ENCODE data around the gene TNKS1BP1. TPM values are rescaled to one million over a fixed set of nuclear protein-coding genes. Genes with fewer than 3 reads are reported as not detected.
A peak's percentile ranks its signal among the peaks of the same experiment; 100 is the strongest.

Gene TNKS1BP1
- total RNA-seq, 4 donors from 2014 or later = 52.3 to 106 (median 85.2) TPM

- no peaks in the 10 kb centered on the region for H3K27me3 ChIP-seq
- no peak for DNase-seq
- no peaks in the 10 kb centered on the region for H3K9me3 ChIP-seq
- peaks cover 4 to 16% of the 10 kb centered on the region in 2 donors for H3K4me1 ChIP-seq
- H3K4me3 ChIP-seq (replicated peaks in 1 of 3) = peak overlapping the region; percentile 91 to 98 (median 93)
- intact Hi-C loops (cut with DNase I) = no loop called here
- H3K36me3 ChIP-seq = peaks cover 25 to 34% of the 10 kb centered on the region in 2 donors
- H3K27ac ChIP-seq = peak overlapping the region; percentile 89 to 90 (median 89)
- TF ChIP-seq CTCF (IDR thresholded peaks at IDR 0.05) = no peak
- no peak for TF ChIP-seq POLR2A (IDR thresholded peaks at IDR 0.05)
- 3 to 6% methylated on average over 7 of the region's 7 CpGs for WGBS, 2 donors
Observed at GRCh38 chr11:57335023-57335342, 10.2 kb upstream of the TNKS1BP1 start.

- intact Hi-C loops (cut with DNase I) = no loop called here
- peaks cover 4 to 16% of the 10 kb centered on the region in 2 donors for H3K4me1 ChIP-seq
Observed at GRCh38 chr11:57332694-57333440, 8.1 kb upstream of the TNKS1BP1 start.

DNA sequence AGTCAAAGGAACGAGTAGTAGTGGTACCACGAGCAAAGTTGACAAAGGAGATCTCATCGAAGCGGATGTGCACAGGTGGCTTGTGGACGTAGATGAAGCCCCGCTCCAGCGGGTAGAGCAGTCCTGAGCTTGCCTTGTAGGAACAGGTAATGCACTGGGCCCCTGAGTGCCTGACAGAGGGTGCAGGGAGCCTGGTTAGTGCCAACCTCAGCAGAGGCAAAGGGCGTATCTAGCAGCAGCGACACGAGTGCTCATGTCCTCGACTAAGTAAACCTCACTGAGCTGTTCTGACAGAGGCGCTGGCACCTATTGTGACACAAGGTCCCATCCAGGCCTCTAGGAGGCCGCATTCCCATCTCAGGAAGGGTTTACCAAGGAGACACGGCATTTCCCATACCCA, 7.0 kb upstream of the TNKS1BP1 start:
- DNase-seq = no peak
- intact Hi-C loops (cut with DNase I) = no loop called here
- H3K36me3 ChIP-seq = peaks cover 48 to 63% of the 10 kb centered on the region in 2 donors

More at GRCh38 chr11:57332694-57333440, 8.1 kb upstream of the TNKS1BP1 start:
- TF ChIP-seq CTCF (IDR thresholded peaks at IDR 0.05) = no peak
- no peak for TF ChIP-seq POLR2A (IDR thresholded peaks at IDR 0.05)
- Histone ChIP-seq H3K36me3 (peaks cover 41 to 51% of the 10 kb centered on the region in 2 donors), H3K4me3 (replicated peaks in 1 of 3) (no peak overlapping the region), H3K27ac (no peak overlapping the region), H3K9me3 (no peaks in the 10 kb centered on the region), H3K27me3 (no peaks in the 10 kb centered on the region)
- WGBS, 2 donors = 94 to 97% methylated on average over 11 of the region's 11 CpGs
- DNase-seq = no peak

GRCh38 chr11:57330029-57330428, 5.3 kb upstream of the TNKS1BP1 start:
- 96 to 97% methylated on average over 9 of the region's 9 CpGs for WGBS, 2 donors

More for the DNA sequence above, 7.0 kb upstream of the TNKS1BP1 start:
- 92 to 93% methylated on average over 14 of the region's 14 CpGs for WGBS, 2 donors
- Histone ChIP-seq H3K27ac (no peak overlapping the region), H3K27me3 (no peaks in the 10 kb centered on the region), H3K4me1 (peaks cover 6 to 17% of the 10 kb centered on the region in 2 donors), H3K4me3 (replicated peaks in 1 of 3) (no peak overlapping the region), H3K9me3 (no peaks in the 10 kb centered on the region)
- TF ChIP-seq CTCF (IDR thresholded peaks at IDR 0.05) (no peak), POLR2A (IDR thresholded peaks at IDR 0.05) (no peak)

More at GRCh38 chr11:57330029-57330428, 5.3 kb upstream of the TNKS1BP1 start:
- Histone ChIP-seq H3K27me3 (no peaks in the 10 kb centered on the region), H3K27ac (no peak overlapping the region), H3K4me1 (peaks cover 21 to 27% of the 10 kb centered on the region in 2 donors), H3K9me3 (no peaks in the 10 kb centered on the region), H3K4me3 (replicated peaks in 1 of 3) (no peak overlapping the region), H3K36me3 (peaks cover 51 to 65% of the 10 kb centered on the region in 2 donors)
- intact Hi-C loops (cut with DNase I) = no loop called here
- TF ChIP-seq POLR2A (IDR thresholded peaks at IDR 0.05) = no peak
- no peak for TF ChIP-seq CTCF (IDR thresholded peaks at IDR 0.05)
- no peak for DNase-seq

All from thyroid gland (tissue), 4 donors.